Measurements from ENCODE around the gene MYO5B. TPM values are rescaled to one million over a fixed set of nuclear protein-coding genes. Genes with fewer than 3 reads are reported as not detected.

MYO5B gene
- total RNA-seq, 4 donors from 2014 or later, result 2.0 to 13.9 (median 5.3) TPM

- WGBS, result 69% methylated on average over 3 of the region's 3 CpGs
- H3K27me3 ChIP-seq, result no peaks in the 10 kb centered on the region
- H3K4me1 ChIP-seq, result peaks cover 0 to 20% (median 13%) of the 10 kb centered on the region in 4 donors
- H3K4me3 ChIP-seq, result no peak overlapping the region
- no peaks in the 10 kb centered on the region for H3K36me3 ChIP-seq
- no peak for DNase-seq (ENCODE audit: extremely low spot score)
- TF ChIP-seq POLR2A (IDR thresholded peaks at IDR 0.05; ENCODE audit: low read depth) (no peak), EP300 (IDR thresholded peaks at IDR 0.05) (no peak), POLR2AphosphoS5 (IDR thresholded peaks at IDR 0.05) (no peak)
- TF ChIP-seq, protein P1, sequence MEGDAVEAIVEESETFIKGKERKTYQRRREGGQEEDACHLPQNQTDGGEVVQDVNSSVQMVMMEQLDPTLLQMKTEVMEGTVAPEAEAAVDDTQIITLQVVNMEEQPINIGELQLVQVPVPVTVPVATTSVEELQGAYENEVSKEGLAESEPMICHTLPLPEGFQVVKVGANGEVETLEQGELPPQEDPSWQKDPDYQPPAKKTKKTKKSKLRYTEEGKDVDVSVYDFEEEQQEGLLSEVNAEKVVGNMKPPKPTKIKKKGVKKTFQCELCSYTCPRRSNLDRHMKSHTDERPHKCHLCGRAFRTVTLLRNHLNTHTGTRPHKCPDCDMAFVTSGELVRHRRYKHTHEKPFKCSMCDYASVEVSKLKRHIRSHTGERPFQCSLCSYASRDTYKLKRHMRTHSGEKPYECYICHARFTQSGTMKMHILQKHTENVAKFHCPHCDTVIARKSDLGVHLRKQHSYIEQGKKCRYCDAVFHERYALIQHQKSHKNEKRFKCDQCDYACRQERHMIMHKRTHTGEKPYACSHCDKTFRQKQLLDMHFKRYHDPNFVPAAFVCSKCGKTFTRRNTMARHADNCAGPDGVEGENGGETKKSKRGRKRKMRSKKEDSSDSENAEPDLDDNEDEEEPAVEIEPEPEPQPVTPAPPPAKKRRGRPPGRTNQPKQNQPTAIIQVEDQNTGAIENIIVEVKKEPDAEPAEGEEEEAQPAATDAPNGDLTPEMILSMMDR (IDR thresholded peaks at IDR 0.05), result no peak
- H3K9me3 ChIP-seq, result no peaks in the 10 kb centered on the region
- H3K27ac ChIP-seq (replicated peaks in 1 of 4), result no peak overlapping the region
- intact Hi-C loops (cut with DNase I), result no loop called here
These were observed 228.9 kb downstream of the MYO5B start for GRCh38 chr18:49966090-49966489.

DNA sequence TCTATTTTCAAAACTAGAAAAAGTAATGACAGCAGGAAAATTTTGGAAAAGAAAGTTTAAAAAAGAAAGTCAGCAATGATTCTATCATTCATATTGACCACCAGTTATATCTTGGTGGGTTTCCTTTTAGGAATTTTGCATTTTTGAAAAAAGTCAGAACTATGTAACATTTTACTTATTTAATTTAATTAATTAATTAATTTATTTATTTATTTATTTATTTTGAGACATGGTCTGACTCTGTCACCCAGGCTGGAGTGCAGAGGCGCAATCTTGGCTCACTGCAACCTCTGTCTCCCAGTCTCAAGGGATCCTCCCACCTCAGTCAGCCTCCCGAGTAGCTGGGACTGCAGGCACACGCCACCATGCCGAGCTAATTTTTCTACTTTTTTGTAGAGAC, 231.7 kb downstream of the MYO5B start:
- Histone ChIP-seq H3K4me1 (peaks cover 0 to 20% (median 13%) of the 10 kb centered on the region in 4 donors), H3K27me3 (no peaks in the 10 kb centered on the region), H3K4me3 (no peak overlapping the region), H3K9me3 (no peaks in the 10 kb centered on the region), H3K27ac (replicated peaks in 1 of 4) (no peak overlapping the region), H3K36me3 (no peaks in the 10 kb centered on the region)
- TF ChIP-seq POLR2AphosphoS5 (IDR thresholded peaks at IDR 0.05) (no peak), EP300 (IDR thresholded peaks at IDR 0.05) (no peak), POLR2A (IDR thresholded peaks at IDR 0.05; ENCODE audit: low read depth) (no peak)
- TF ChIP-seq, protein P1 (IDR thresholded peaks at IDR 0.05), result no peak
- 97% methylated on average over 4 of the region's 4 CpGs for WGBS
- intact Hi-C loops (cut with DNase I), result no loop called here
- DNase-seq (ENCODE audit: extremely low spot score), result no peak

DNA sequence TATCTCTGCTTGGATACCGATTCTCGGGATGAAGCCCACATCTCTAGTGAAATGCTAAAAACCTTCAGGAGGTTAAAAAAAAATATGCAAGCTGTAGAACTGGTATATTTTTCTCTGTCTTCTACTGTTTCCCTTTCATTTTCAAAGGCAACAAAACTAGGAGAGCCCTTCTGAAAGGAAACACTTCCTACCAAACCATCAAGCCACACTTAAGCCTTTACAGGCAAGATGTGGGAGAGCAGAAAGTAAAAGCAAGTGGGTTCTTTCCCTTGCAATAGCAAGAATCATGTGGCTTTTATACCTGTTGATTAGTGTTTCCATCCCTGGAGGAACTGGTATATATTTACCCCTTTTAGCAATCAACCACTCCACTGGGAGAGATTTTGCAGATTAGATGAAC, 233.7 kb downstream of the MYO5B start:
- Histone ChIP-seq H3K4me1 (peaks cover 0 to 5% (median 2%) of the 10 kb centered on the region in 4 donors), H3K27me3 (no peaks in the 10 kb centered on the region), H3K36me3 (no peaks in the 10 kb centered on the region), H3K4me3 (no peak overlapping the region), H3K9me3 (no peaks in the 10 kb centered on the region), H3K27ac (replicated peaks in 1 of 4) (no peak overlapping the region)
- WGBS, result 79% methylated on average over 2 of the region's 2 CpGs
- no peak for TF ChIP-seq EP300 (IDR thresholded peaks at IDR 0.05)
- intact Hi-C loops (cut with DNase I), result no loop called here
- DNase-seq (ENCODE audit: extremely low spot score), result no peak

DNA sequence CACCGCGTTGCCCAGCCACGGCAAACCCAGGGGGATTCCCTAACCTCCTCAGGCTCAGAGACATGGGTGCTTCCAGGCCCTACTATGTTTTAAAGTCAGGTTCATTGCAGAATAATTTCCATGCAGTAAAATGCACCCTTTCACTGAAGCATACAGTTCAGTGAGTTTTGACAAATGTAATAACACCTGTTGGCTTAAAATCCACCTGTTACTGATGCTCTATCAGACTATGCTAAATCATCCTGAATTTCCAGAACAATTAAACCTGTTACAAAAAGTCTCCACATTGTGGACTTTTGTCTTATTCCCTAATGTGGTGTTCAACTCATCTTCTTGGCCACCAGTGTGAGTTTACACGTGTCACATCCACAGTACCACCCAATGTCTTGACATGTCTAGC, 234.6 kb downstream of the MYO5B start:
- no peak for TF ChIP-seq EP300 (IDR thresholded peaks at IDR 0.05)
- TF ChIP-seq, protein P1 (IDR thresholded peaks at IDR 0.05), result no peak
- WGBS, result 93% methylated on average over 4 of the region's 4 CpGs
- intact Hi-C loops (cut with DNase I), result no loop called here

GRCh38 chr18:49959176-49959575, 235.8 kb downstream of the MYO5B start:
- Histone ChIP-seq H3K9me3 (no peaks in the 10 kb centered on the region), H3K27ac (replicated peaks in 1 of 4) (no peak overlapping the region), H3K36me3 (no peaks in the 10 kb centered on the region), H3K4me1 (no peaks in the 10 kb centered on the region), H3K4me3 (no peak overlapping the region), H3K27me3 (no peaks in the 10 kb centered on the region)
- intact Hi-C loops (cut with DNase I), result no loop called here
- 87% methylated on average over 5 of the region's 5 CpGs for WGBS
- TF ChIP-seq, protein P1 (IDR thresholded peaks at IDR 0.05), result no peak
- TF ChIP-seq POLR2A (IDR thresholded peaks at IDR 0.05; ENCODE audit: low read depth), result no peak
- no peak for TF ChIP-seq EP300 (IDR thresholded peaks at IDR 0.05)
- no peak for DNase-seq (ENCODE audit: extremely low spot score)

More for the DNA sequence above, 234.6 kb downstream of the MYO5B start:
- DNase-seq (ENCODE audit: extremely low spot score), result no peak
- H3K9me3 ChIP-seq, result no peaks in the 10 kb centered on the region
- H3K27me3 ChIP-seq, result no peaks in the 10 kb centered on the region
- no peaks in the 10 kb centered on the region for H3K36me3 ChIP-seq
- no peak overlapping the region for H3K27ac ChIP-seq (replicated peaks in 1 of 4)
- no peaks in the 10 kb centered on the region for H3K4me1 ChIP-seq
- no peak overlapping the region for H3K4me3 ChIP-seq

Measured in esophagus muscularis mucosa (tissue), 4 donors.